Fibroblast of peridontal ligament (primary cell): ENCODE data around the gene ATAD3B.
A peak's percentile ranks its signal among the peaks of the same experiment; 100 is the strongest.
"Not testable (repeated sequence)": the region's sequence is repeated elsewhere in the genome, so short reads cannot be mapped to it uniquely, and the experiment has no call there.

Experiments used
- DNase-seq: peaks from one replicate; pipeline ENCODE4 v3.0.0-alpha.2; 2010; ENCODE audit errors: extremely low read depth

The ATAD3B gene

DNA sequence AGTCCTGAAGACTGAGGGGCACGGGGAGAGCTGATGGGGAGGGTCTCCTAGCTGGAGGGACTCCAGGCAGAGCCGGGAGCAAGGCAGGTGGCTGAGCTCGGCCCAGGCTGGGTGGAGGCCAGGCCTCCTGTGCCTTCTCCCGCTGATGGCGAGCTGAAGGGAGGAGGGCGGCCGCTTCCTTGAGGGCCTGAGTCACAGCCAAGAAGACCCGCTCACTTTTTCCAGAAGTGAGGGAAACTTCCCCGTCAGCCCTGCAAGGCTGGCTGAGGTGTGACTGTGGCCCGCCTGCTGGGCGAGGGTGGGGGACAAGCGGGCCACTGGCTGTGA is 37.8 kb upstream of the ATAD3B start:
- DNase-seq = no peak

GRCh38 chr1:1434131-1434823 is 37.3 kb upstream of the ATAD3B start:
- no peak for DNase-seq

DNA sequence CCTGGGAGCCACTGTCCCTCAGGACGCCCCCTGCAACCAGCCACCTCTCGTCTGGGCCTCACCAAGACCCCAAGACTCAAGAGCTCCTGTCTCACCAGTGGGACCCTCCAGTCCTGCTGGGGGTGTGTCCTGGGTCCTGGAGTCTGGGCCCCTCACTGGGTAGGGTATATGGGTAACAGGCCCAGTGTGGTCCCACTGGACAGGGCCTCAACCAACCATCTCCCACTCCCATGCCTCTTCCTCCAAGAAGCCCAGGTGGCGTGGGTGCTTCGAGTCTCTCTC is 36.8 kb upstream of the ATAD3B start:
- no peak for DNase-seq

- DNase-seq = peak; percentile 39
Observed at GRCh38 chr1:1435106-1435903, 36.3 kb upstream of the ATAD3B start, which contains the start of gene VWA1. VWA1 (plus strand) TSS chr1:1435690; CDS start chr1:1435749, 59 bp downstream.

DNA sequence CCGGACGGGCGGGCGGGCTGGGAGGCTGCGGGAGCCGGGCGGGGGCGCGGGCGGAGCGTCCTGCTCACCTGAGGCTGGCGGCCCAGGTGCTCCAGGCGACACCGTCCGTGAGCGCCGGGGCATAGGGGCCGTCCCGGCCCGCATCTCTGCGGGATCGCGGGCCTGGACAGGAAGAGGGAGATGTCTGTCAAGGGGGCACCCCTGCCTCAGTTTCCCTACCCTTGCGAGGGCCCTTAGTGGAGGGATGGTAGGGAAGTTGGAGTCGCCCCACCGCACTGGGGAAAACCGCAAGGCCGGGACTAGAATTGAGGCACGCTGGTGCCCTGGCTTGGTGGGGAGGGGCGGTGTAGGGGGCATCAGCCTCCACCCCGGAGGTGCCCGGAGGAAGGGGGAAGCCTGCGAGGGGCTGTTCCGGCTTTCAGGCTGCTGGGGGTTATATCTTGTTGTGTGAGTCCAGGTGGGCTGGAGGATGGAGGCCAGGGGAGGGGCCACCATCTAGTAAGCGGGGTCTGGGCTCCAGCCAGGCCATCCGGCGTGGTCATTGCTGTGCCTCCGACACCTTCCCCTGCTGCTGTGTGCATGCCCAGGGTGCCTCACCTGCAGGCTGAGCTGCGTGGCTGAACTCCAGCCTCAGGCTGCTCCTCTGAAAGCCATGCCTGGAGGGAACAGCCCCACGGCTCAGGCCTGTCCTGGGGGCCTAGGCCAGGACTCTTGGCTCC is 35.5 kb upstream of the ATAD3B start:
- DNase-seq = no peak

GRCh38 chr1:1436630-1437032 is 34.9 kb upstream of the ATAD3B start:
- DNase-seq = no peak

DNA sequence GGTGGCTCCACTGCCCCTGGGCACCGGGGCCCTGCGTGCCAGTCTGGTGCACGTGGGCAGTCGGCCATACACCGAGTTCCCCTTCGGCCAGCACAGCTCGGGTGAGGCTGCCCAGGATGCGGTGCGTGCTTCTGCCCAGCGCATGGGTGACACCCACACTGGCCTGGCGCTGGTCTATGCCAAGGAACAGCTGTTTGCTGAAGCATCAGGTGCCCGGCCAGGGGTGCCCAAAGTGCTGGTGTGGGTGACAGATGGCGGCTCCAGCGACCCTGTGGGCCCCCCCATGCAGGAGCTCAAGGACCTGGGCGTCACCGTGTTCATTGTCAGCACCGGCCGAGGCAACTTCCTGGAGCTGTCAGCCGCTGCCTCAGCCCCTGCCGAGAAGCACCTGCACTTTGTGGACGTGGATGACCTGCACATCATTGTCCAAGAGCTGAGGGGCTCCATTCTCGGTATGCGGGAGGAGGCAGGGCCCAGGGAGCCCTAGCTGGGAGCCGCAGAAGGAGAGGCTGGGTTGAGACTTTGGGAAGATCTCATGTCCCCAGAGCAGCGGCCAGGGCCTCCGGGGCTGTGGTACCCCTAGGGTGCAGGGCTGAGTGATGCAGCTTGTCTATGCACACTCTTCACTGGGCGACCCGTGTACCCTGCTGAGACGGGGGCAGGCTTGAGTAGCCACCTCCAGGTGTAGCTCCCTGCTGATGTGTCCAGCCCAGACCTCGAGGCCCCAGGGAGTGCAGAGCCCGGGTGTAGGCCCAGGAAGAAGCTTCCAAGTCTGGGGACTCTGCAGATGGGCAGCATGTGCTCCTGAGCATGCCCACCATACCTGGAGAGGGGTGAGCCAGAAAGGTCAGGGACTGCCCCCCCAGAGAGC is 34.3 kb upstream of the ATAD3B start:
- DNase-seq = no peak

DNA sequence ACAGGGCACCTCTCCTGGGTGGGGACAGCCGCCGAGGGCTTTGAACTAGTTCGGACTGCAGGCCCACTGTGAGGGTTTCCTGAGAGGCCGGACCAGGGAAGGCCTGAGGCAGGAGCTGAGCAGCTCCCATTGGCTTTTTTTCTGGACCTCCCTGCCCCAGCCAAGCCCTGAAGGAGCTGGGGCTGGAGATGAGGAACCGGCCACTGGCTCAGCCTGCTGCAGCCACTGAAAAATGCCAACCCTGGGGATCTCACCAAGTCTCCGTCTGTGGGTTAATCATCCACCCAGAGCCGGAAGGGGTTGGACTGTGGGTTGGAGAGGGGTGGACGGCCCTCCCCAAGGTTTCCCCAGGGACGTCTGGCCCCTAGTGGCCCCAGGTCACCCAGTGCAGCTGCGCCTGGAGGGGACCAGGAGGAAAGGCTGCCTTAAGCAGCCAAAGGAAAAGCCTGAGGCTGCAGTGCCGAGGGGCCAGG is 33.6 kb upstream of the ATAD3B start:
- no peak for DNase-seq

GRCh38 chr1:1438531-1439381 is 32.8 kb upstream of the ATAD3B start:
- DNase-seq = no peak

GRCh38 chr1:1439546-1440261 is 31.9 kb upstream of the ATAD3B start:
- no peak for DNase-seq

GRCh38 chr1:1440262-1441001 is 31.1 kb upstream of the ATAD3B start:
- no peak for DNase-seq

DNA sequence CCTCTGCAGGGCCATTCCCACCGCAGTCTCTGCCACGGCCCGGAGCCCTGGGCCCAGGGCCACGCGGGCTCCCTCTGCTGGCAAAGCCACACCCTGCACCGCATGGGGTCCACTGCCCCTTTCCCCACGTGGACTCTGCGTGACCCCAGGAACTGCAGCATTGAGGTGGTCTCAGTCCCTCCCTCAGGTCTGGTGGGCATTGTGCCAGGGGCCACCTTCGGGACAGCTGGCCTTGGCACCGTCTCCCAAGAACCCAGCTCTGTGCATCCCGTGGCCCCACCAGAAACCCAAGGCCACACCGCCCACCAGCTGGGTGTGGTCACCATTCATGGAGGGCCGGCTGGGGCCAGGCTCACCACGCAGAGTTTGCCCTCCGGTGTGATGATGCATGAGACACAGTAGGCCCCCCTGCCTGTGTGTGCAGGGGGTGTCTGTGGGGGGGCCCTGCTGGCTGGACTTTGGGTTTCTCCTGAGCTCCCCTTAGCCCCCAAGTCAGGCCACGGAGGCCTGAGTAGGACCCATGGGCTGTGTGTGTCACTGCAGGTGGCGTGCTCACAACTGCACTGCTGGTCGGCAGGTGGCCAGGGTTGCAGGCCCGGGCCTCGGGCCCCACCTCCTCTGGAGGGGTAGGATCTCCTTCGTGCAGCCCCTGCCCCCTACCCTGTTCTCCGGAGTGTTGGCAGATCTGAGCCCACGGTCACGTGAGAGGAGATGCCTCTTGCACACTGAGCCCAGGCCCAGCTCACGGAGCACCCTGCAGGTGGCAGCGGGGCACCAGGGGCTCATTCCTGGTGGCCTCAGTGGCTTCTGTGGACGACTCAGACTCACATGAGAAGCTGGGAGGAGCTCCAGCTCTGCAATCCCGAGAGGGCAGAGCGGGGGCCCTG is 30.3 kb upstream of the ATAD3B start:
- no peak for DNase-seq

- no peak for DNase-seq
Observed at GRCh38 chr1:1442069-1442770, 29.3 kb upstream of the ATAD3B start.

- DNase-seq = not testable (repeated sequence)
Observed at GRCh38 chr1:1446631-1447030, 24.9 kb upstream of the ATAD3B start.

DNA sequence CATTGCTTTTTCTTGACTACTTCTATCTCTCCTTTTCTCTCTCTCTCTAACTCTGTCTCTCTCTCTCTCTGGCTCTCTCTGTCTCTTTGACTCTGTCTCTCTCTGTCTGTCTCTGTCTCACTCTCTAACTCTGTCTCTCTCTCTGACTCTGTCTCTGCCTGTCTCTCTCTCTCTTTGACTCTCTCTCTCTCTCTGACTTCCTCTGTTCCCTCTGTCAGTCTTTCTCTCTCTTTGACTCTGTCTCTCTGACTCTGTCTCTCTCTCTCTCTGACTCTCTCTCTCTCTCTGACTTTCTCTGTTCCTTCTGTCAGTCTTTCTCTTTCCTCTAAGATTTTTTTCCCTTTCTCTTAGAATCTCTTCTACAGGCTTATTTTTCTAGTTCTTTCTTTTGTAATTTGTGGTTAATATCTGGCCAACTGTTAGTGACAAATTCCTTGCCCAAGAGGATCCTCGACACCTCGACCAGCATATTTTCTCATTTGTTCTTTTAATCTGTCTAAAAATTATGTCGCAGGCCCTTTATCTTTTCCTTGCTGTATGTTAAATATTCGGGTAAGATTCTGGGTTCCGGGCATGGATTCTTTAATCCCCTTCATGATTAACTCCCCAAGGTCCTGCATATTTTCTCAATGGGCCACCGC is 22.3 kb upstream of the ATAD3B start, which contains the start of gene ATAD3C:
ATAD3C (plus strand) TSS at position 591 of the 641 bp plus-strand sequence. CDS start 995 bp downstream, outside the sequence.
- DNase-seq = no peak

GRCh38 chr1:1450616-1451015 is 20.9 kb upstream of the ATAD3B start:
- not testable (repeated sequence) for DNase-seq

DNA sequence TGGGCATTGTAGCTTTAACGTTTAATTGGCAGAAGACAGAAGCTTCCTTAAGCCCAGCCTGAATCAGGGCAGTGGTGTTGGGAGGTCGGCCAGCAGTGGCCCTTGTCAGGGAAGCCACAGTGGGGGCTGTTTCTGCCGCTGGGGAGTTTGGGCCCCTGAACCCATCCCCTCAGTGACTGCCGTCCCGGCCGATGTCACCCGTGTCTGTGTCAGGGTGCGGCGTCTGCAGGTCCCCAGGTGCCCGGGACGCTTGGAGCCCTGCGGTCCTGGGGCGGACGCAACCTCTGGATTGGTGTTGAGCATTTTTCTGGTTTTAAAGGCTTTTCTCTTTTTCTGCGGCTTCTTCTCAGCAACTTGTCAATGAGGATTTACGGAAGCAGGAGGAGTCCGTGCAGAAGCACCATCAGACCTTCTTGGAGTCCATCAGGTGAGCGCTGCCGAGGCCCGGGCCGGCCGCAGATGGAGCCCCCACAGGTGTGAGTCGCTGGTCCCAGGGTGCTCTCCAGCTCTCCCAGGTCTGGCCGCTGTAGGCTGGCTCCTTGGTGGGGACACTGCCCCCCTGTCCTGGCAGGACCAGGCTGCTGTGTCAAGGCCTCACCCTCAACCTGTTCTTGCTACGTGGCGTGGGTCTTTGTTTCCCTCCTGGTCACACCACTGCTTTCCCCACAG is 19.7 kb upstream of the ATAD3B start:
- DNase-seq = no peak
